ENCODE measurements around the gene LRRN4CL.
"Not testable (repeated sequence)": the region's sequence is repeated elsewhere in the genome, so short reads cannot be mapped to it uniquely, and the experiment has no call there.

Gene LRRN4CL

GRCh38 chr11:62675415-62675814 lies 13.9 kb downstream of the LRRN4CL start:
- not testable (repeated sequence) for DNase-seq

DNA sequence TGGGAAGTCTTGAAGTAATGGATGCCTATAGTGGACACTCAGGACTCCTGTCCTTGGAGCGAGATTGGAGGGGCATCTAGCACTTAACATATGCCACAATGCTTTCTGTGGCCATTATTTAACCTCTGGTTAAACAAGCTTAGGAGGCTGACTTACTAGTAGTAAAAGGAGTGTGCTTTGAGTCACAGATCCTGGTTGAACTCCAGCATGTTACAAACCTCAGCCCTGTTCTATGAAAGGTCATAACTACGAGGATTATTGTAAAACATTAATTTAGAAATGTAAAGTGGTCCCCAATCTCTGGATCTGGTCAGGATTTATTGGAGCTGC lies 16.2 kb downstream of the LRRN4CL start:
- DNase-seq = no peak

- peak; percentile 64 for DNase-seq
Observed at GRCh38 chr11:62671608-62672389, 17.5 kb downstream of the LRRN4CL start, which contains the start of the genes LBHD1 and UQCC3. Gene LBHD1, minus strand, starts transcription at chr11:62672267. Its CDS starts 2,236 bp downstream, at chr11:62670031. Gene UQCC3, plus strand, starts transcription at chr11:62671673. Its CDS starts 73 bp downstream, at chr11:62671746.

- no peak for DNase-seq
Observed at GRCh38 chr11:62671236-62671607, 18.1 kb downstream of the LRRN4CL start.

- DNase-seq = no peak
Observed at GRCh38 chr11:62669420-62670161, 19.7 kb downstream of the LRRN4CL start.

- no peak for DNase-seq
Observed at GRCh38 chr11:62667460-62667859, 21.9 kb downstream of the LRRN4CL start.

DNA sequence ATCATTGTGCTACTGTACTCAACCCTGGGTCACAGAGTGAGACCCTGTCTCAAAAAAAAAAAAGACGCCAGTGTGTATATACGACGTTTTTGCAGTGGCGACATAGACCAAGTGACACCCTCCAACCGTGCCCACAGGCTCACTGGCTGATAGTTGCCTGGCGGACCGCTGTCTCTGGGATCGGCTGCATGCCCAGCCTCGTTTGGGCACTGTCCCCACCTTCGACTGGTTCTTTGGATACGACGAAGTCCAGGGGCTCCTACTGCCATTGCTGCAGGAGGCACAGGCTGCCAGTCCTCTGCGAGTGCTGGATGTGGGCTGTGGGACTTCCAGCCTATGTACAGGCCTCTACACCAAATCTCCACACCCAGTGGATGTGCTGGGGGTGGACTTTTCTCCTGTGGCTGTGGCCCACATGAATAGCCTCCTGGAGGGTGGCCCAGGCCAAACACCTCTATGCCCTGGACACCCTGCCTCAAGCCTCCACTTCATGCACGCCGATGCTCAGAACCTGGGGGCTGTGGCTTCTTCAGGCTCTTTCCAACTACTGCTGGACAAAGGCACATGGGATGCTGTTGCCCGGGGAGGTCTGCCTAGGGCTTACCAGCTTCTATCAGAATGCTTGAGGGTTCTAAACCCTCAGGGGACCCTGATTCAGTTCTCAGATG lies 22.9 kb downstream of the LRRN4CL start:
- no peak for DNase-seq

DNA sequence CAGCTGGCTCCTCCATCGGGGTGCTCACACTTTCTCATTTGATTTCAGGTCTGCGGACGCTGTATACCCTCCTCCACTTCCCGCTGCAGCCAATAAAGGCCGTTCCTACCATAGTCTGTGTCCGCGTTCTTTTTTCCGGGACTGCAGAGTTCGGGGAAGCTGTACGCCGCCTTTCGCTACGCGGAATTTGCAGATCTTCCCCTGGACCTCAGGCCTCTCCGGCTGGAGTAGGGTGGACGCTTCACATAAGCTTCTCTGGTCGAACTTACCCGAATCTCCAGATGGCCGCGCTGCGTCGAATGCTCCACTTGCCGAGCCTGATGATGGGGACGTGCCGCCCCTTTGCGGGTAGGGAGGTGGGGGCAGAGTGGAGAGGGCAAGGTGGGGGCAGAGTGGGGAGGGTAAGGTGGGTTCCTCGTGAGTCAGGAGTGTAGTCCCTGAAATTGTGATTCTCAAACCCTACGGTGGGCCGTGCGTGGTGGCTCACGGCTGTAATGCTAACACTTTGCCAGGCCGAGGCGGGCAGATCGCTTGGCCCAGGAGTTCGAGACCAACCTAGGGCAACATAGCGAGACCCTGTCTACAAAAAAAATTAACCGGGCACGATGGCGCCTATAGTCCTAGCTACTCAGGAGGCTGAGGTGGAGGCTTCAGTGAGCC lies 23.6 kb downstream of the LRRN4CL start:
- peak; percentile 10 for DNase-seq

DNA sequence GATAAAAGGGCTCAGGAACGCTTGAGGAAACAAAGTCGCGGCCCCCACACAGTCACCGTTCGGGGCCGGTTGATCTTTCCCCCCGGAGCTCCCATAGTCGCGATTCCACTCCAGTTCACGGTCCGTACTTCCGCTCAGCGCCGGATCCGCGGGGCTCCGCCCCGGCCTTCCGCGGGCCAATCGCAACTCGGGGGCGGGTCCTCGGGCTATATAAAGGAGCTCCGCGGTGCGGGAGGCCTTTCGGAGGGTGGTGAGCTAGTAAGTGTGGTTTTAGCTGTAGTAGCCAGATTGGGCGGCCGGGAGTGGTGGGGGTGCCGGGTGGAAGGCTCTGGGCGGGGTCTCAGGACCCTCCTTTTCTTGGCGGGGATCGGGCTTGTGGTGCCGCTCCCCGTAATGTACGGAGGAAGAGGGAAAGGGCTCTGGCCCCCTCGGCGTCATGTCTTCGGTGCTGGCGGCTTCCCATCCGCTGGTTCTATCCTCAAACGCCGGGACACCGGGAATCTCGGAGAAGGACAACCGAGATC lies 24.2 kb downstream of the LRRN4CL start, which contains the start of the genes C11orf98 and CSKMT:
TSS of gene C11orf98 (minus strand) at position 136 of the 524 bp plus-strand sequence. CDS start at position 95, 41 bp downstream.
TSS of gene CSKMT (plus strand) at position 238 of the 524 bp plus-strand sequence. CDS start 568 bp downstream, outside the sequence.
- DNase-seq = peak; percentile 96

DNA sequence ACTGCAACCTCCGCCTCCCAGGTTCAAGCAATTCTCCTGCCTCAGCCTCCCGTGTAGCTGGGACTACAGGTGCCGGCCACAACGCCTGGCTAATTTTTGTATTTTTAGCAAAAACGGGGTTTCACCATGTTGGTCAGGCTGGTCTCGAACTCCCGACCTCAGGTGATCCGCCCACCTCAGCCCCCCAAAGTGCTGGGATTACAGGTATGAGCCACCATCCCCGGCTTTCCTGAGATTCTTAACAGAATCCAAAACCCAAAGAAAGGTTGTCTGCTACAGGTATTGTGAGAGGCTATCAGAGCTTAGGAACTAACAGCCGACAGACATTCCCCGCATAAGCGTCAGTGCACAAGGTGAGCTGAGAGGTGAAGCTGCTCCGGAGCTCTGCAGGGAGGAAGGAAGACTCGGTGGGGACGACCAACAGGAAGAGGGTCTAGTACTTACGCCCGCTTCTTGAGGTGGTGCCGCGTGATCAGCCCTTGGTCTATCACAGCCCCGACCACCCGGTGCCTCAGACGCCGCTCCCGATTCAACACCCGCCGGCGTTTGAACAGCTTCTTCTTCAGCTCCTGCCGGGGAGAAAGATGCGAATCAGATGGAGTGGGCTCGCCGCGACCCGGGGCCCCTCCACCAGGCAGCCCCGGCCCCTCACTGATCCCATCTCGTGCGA lies 24.8 kb downstream of the LRRN4CL start:
- DNase-seq = peak; percentile 15

GRCh38 chr11:62656796-62657429 lies 32.4 kb downstream of the LRRN4CL start:
- DNase-seq = no peak

DNA sequence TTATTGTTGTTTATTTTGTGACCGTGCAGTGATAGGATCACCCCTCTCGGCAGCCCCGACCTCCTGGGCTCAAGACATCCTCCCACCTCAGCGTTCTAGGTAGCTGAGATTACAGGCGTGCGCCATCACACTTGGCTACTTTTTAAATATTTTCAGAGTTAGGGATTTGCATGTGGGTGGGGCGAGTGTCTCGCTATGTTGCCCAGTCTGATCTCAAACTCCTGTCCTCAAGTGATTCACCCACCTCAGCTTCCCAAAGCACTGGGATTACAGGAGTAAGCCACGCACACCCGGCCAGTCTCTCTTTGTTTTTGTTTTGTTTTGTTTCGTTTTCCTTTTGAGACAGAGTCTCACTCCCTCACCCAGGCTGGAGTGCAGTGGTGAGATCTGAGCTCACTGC lies 35.0 kb downstream of the LRRN4CL start:
- no peak for DNase-seq

DNA sequence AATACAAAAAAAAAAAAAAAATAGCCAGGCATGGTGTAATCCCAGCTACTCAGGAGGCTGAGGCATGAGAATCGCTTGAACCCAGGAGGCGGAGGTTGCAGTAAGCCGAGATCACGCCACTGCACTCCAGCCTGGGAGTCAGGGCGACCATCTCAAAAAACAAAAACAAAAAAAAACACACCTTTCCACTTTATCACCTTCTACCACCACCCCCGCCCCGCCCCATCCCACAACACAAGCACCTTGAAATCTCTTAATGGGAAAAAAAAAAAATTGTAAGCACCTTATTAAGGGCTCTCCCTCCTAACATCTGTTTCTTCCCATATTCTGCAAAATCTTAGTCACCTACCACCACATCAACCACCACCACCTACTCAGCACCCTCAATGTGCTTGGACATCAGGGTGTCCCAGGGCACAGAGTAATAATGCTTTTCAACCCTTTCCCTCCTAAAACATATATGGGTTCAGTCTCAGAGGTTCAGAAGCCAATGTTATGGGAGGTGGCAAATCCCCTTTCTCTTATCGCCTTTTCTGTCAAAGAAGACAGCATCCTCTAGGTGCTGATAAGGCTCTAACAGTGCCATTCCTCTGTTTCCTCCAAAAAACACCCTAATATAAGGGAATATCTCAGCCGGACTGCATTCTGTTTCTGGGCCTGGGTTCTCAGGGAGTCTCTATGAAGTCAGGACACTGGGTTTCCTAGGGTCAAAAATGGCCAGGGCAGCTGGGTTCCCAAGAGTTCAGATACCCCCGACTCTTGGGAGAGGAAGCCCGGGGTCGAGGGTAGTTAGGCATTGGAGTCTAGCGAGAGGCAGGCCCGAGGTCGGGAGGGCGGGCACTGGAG lies 36.9 kb downstream of the LRRN4CL start:
- no peak for DNase-seq

DNA sequence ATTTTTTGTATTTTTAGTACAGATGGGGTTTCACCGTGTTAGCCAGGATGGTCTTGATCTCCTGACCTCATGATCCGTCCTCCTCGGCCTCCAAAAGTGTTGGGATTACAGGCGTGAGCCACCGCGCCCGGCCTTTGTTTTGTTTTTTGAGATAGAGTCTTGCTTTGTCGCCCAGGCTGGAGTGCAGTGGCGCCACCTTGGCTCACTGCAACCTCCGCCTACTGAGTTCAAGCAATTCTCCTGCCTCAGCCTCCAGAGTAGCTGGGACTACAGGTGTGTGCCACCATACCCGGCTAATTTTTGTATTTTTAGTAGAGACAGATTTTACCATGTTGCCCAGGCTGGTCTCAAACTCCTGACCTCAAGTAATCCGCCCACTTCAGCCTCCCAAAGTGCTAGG lies 39.0 kb downstream of the LRRN4CL start:
- not testable (repeated sequence) for DNase-seq

- no peak for DNase-seq
Observed at GRCh38 chr11:62649486-62649885, 39.8 kb downstream of the LRRN4CL start.

DNA sequence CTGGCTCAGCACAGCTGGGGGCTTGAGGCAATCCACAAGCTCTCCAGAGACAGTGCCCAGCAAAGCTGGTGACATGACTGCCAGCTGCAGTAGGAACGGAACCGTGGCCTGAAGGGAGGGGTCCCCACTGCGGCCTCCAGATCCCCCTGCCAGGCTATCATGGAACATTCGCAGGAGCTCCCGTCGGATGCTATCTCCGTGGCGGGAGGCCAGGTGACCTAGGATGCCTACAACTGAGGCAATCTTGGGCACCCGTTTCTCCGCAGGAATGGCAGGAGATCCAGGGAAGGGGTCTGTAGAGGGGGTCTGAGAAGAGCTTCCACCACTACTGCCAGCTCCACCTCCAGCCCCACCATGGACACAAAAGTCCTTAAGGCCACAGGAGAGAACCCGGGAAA lies 40.4 kb downstream of the LRRN4CL start:
- no peak for DNase-seq

DNA sequence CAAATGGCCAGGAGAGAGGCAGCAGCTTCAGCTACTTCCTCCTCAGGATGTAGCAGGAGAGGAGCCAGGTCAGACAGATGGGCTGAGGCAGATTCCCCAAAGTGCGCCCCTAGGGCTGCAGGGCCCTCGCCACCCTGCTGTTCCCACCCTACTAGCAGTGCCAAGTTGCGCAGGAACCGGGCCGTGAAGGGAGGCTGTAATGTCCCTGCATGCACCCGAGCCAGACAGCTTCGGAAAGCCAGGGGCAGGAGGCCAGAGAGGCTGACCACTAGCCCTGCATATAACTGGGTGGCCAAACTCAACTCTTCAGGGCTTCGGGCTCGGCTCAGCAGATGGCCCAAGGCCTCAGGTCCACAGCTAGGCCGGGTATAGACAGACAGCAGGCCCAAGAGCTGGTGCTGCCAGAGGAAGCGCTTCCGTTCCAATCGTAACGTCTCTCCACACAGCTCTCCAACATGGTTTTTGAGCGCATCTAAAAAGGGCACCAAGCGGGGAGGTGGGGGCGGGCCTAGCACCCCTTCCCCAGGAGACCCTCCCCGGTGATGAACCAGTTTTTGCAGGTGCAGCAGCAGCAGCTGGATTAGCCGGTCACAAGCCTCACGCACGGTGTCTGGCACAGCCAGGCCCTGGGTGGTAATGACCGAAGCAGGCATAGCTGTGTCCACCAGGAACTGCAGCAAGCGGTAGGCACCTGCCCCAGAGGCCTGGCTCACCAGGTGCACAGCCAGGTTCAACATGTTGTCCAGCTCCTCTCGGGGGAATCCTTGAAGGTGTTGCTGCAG lies 41.0 kb downstream of the LRRN4CL start:
- no peak for DNase-seq

- no peak for DNase-seq
Observed at GRCh38 chr11:62647609-62648005, 41.7 kb downstream of the LRRN4CL start.

DNA sequence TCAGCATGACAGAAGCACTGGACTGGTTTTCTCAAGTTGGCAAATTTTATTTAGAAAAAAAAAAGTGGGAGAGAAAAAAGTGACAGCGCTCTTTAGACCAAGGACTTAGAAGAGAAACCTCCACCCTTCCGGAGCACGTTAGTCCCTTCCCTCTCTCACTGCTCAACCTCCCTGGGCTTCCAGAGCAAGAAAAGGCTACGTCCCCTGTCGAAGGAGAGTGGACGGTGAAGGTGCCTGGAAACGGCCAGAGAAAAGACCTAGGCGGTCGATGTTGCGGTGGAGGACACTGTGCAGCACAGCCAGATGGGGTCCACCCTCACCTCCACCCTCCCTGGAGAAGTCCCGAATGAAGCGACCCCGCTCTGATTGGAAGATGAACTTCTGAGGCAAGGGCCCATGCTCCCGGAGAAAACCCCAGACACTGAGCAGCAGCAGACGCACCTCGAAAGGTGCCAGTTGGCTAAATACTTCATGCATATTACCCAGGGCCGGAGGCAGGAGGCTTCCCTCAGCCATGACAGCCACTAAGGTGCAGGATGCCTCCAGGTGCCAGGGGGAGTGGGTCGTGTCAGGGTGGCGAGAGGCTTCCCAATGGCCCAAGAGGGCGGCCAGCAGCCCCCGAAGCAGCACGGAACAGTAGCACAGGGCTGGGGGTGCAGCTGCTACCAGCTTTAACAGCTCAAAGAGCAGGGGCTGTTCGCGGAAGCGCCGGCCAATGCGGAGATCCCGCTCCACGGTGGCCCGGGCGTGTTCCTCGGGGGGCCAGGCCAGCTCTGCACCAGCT lies 42.3 kb downstream of the LRRN4CL start:
- no peak for DNase-seq

Measured in T1000 (cell line).